MG63 (cell line): ENCODE results near the gene KLRK1. TPM values are rescaled to one million over a fixed set of nuclear protein-coding genes. Genes with fewer than 3 reads are reported as not detected.
"Not testable (repeated sequence)": the region's sequence is repeated elsewhere in the genome, so short reads cannot be mapped to it uniquely, and the experiment has no call there.

Experiments
- DNase-seq: peaks from one replicate; pipeline ENCODE4 v3.0.0-alpha.2; 2020
- H3K27me3 ChIP-seq: fragments of 250-450 bp; sonication (Bioruptor Pico); 2 replicates; pipeline ENCODE4 v1.5.1; 2020; ENCODE audit warnings: mild to moderate bottlenecking, moderate library complexity
- H3K36me3 ChIP-seq: fragments of 250-450 bp; sonication (Bioruptor Pico); 2 replicates; pipeline ENCODE4 v1.5.1; 2020; ENCODE audit warnings: mild to moderate bottlenecking, moderate library complexity
- H3K4me3 ChIP-seq: fragments of 250-450 bp; sonication (Bioruptor Pico); 2 replicates; pipeline ENCODE4 v1.5.1; 2020; ENCODE audit warnings: mild to moderate bottlenecking, moderate library complexity
- H3K9me3 ChIP-seq: fragments of 250-450 bp; sonication (Bioruptor Pico); 2 replicates; pipeline ENCODE4 v1.5.1; 2020; ENCODE audit warnings: mild to moderate bottlenecking, moderate library complexity
- total RNA-seq: library from RNA; depleted of rRNA; stranded (reverse); fragments of >200 nt; shearing (Covaris generic); gene quantifications from 2 replicates; pipeline ENCODE4 v1.2.3, GENCODE V29; 2014; ENCODE audit warnings: low replicate concordance

KLRK1 gene
- total RNA-seq, 1 experiment from 2014 or later: not detected

GRCh38 chr12:10394531-10395152, 4.8 kb upstream of the KLRK1 start:
- DNase-seq, H3K27me3 ChIP-seq, H3K9me3 ChIP-seq, H3K36me3 ChIP-seq, H3K4me3 ChIP-seq: not testable (repeated sequence)

DNA sequence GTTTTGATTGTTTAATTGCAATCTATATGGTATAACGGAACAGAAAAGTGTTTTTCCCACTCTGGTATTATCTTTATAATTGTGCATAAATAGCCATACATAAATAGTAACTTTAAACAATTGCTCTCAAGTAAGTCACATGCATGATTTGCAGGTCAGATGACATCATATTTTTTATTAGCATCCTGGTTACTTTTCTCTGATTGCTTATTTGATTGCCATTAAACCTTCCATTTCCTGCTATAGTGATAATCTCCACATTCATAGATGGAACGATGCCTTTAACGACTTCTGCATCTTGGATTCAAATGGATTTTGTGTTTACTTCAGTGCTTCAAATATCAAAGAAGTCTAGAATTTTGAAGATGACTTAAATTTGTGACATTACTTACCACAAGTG, 3.5 kb upstream of the KLRK1 start:
- DNase-seq: no peak
- no peaks in the 10 kb centered on the region for H3K9me3 ChIP-seq
- no peaks in the 10 kb centered on the region for H3K36me3 ChIP-seq
- no peak overlapping the region for H3K4me3 ChIP-seq
- H3K27me3 ChIP-seq: no peaks in the 10 kb centered on the region

- no peak overlapping the region for H3K4me3 ChIP-seq
- no peaks in the 10 kb centered on the region for H3K36me3 ChIP-seq
- DNase-seq: peak; percentile 89
- no peaks in the 10 kb centered on the region for H3K27me3 ChIP-seq
- H3K9me3 ChIP-seq: no peaks in the 10 kb centered on the region
These were observed 2.6 kb upstream of the KLRK1 start for GRCh38 chr12:10392394-10392930.

GRCh38 chr12:10390991-10391390, 1.1 kb upstream of the KLRK1 start:
- H3K36me3 ChIP-seq, H3K27me3 ChIP-seq, H3K4me3 ChIP-seq, H3K9me3 ChIP-seq, DNase-seq: not testable (repeated sequence)

DNA sequence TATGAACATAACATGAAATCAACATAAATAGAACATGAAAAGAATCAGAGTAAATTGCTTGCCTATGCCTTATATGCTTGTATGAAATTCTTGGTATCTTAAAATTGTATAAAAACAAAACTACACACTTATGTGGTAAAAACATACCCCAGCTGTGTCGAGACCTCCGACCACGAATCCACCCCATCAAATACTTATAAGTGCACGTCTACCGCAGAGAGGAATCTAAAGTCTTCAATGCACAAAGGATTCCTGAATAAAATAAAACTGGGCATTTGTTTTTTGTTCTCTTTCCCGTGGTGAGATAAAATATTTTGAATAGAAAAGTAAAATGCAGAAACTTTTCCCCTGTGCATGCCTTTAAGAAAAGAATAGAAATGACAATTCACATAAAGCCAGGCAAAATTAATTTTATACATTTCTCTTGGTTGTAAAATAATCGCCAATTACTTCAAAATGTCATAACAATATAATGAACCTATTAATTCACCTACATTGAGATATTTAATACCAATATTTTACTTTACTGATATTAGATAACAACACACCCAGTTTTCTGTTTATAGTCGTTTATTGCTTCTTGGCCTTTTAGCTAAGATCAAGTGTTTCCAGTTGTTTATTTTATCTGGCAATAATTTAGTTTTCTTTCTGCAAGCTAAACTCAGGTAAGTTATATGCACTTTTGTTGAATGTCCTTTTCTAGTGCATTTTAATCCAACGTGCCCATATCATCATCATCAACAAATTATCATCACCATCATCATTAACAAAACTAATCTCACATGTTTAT, 1.0 kb downstream of the KLRK1 start:
- H3K9me3 ChIP-seq: peaks cover 3% of the 10 kb centered on the region; the same call in 1 of the 2 replicates
- no peaks in the 10 kb centered on the region for H3K27me3 ChIP-seq
- no peaks in the 10 kb centered on the region for H3K36me3 ChIP-seq
- DNase-seq: no peak
- no peak overlapping the region for H3K4me3 ChIP-seq

DNA sequence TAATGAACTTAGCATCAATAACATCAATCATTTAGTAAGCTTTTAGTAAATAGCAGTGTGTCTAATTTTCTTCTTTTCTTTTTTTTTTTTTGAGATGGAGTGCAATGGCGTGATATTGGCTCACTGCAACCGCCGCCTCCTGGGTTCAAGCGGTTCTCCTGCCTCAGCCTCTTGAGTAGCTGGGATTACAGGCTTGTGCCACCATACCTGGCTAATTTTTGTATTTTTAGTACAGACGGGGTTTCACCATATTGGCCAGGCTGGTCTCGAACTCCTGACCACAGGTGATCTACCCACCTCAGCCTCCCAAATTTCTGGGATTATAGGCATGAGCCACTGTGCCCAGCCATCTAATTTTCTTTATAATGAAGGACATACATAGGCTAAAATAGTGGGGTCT, 2.3 kb downstream of the KLRK1 start:
- not testable (repeated sequence) for DNase-seq, H3K27me3 ChIP-seq, H3K9me3 ChIP-seq, H3K36me3 ChIP-seq, H3K4me3 ChIP-seq

- Histone ChIP-seq H3K4me3 (no peak overlapping the region), H3K9me3 (peaks cover 3% of the 10 kb centered on the region; the same call in 1 of the 2 replicates), H3K36me3 (no peaks in the 10 kb centered on the region), H3K27me3 (no peaks in the 10 kb centered on the region)
- DNase-seq: no peak
These were observed 3.0 kb downstream of the KLRK1 start for GRCh38 chr12:10386857-10387256.

GRCh38 chr12:10385166-10385613, 4.7 kb downstream of the KLRK1 start:
- no peaks in the 10 kb centered on the region for H3K27me3 ChIP-seq
- no peak overlapping the region for H3K4me3 ChIP-seq
- DNase-seq: no peak
- peaks cover 3% of the 10 kb centered on the region; the same call in 1 of the 2 replicates for H3K9me3 ChIP-seq
- no peaks in the 10 kb centered on the region for H3K36me3 ChIP-seq

DNA sequence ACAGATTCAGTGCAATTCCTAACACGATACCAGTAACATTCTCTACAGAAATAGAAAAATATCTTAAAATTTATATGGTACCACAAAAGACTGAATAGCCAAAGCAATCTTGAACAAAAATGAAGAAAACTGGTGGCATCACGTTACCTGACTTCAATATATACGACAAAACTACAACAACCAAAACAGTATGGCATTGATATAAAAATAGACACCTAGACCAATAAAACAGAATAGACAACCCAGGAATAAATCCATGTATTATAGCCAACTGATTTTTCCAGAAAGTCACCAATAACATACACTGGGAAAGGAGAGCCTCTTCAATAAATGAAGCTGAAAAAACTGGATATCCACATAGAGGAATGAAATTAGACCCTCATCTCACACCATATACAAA, 5.7 kb downstream of the KLRK1 start:
- H3K9me3 ChIP-seq: peaks cover 3% of the 10 kb centered on the region; the same call in 1 of the 2 replicates
- H3K4me3 ChIP-seq: no peak overlapping the region
- no peaks in the 10 kb centered on the region for H3K36me3 ChIP-seq
- DNase-seq: no peak
- no peaks in the 10 kb centered on the region for H3K27me3 ChIP-seq

GRCh38 chr12:10381928-10382628, 7.8 kb downstream of the KLRK1 start:
- Histone ChIP-seq H3K36me3 (no peaks in the 10 kb centered on the region), H3K27me3 (no peaks in the 10 kb centered on the region), H3K4me3 (no peak overlapping the region), H3K9me3 (peaks cover 3% of the 10 kb centered on the region; the same call in 1 of the 2 replicates)
- DNase-seq: no peak

DNA sequence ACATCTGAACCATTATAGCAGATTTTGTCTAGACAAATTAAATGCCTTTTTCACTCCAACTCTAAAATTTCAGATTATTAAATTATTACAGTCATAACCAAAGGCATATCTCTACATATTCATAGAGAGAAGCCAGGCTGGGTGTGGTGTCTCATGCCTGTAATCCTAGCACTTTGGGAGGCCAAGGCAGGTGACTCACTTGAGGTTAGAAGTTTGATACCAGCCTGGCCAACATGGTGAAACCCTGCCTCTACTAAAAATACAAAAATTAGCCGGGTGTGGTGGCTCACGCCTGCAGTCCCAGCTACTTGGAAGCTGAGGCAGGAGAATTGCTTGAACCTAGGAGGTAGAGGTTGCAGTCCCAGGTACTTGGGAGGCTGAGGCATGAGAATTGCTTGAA, 11.1 kb downstream of the KLRK1 start:
- not testable (repeated sequence) for H3K27me3 ChIP-seq, H3K4me3 ChIP-seq, H3K36me3 ChIP-seq, H3K9me3 ChIP-seq
- DNase-seq: peak; percentile 47

GRCh38 chr12:10374624-10375018, 15.2 kb downstream of the KLRK1 start:
- H3K27me3 ChIP-seq: no peaks in the 10 kb centered on the region
- H3K4me3 ChIP-seq: no peak overlapping the region
- no peak for DNase-seq
- H3K36me3 ChIP-seq: no peaks in the 10 kb centered on the region
- no peaks in the 10 kb centered on the region for H3K9me3 ChIP-seq

DNA sequence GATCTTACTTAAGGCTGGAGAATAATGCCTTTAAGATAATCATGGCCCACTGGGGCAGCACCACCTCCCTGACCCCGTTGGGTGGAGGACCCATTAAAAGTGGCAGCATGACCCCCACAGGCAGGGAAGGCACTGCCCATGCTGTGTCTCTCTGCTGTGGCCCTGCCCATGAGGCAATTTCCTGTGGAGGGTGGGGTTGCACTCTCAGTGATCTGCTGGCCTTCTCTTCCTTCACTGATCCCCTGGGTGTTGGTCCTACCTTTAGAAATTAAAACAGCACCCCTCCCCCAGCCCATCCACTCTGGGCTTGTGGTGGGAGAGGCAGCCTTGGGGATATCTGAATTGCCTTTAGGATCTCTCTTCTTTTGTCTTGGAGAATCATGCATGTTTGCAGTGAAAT, 17.3 kb downstream of the KLRK1 start:
- H3K27me3 ChIP-seq: no peaks in the 10 kb centered on the region
- no peaks in the 10 kb centered on the region for H3K36me3 ChIP-seq
- no peak for DNase-seq
- H3K4me3 ChIP-seq: no peak overlapping the region
- H3K9me3 ChIP-seq: 0 out of 2 replicates have a peak, but pooled peaks cover 2% of the 10 kb centered on the region

DNA sequence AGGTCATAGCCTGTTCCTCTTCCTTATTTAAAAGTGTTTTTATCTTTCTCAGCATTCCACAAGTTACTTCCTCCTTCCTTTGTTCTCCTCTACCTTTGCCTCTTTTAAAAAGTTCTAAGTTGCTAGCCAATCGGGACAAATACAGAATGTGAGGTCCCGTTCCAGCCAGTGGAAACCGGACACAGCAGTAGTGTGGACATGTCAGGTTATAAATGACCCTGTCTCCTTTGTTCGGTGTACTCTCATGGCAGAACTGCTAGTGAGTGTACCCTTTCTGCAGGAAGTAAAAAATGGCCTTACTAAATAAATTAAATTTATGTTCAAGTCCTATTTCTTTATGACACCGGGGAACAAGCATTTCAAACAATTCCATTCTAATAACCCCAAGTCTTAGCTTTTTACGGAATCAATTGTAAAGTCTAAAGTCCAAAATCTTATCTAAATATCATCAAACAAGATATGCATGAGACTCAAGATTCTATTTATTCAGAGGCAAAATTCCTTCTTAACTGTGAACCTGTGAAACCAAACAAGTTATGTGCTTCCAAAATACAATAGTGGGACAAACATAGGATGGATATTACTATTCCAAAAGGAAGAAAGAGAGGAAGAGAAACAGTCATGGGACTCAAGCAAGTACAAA, 17.8 kb downstream of the KLRK1 start:
- H3K27me3 ChIP-seq, H3K4me3 ChIP-seq, H3K36me3 ChIP-seq, DNase-seq, H3K9me3 ChIP-seq: not testable (repeated sequence)

DNA sequence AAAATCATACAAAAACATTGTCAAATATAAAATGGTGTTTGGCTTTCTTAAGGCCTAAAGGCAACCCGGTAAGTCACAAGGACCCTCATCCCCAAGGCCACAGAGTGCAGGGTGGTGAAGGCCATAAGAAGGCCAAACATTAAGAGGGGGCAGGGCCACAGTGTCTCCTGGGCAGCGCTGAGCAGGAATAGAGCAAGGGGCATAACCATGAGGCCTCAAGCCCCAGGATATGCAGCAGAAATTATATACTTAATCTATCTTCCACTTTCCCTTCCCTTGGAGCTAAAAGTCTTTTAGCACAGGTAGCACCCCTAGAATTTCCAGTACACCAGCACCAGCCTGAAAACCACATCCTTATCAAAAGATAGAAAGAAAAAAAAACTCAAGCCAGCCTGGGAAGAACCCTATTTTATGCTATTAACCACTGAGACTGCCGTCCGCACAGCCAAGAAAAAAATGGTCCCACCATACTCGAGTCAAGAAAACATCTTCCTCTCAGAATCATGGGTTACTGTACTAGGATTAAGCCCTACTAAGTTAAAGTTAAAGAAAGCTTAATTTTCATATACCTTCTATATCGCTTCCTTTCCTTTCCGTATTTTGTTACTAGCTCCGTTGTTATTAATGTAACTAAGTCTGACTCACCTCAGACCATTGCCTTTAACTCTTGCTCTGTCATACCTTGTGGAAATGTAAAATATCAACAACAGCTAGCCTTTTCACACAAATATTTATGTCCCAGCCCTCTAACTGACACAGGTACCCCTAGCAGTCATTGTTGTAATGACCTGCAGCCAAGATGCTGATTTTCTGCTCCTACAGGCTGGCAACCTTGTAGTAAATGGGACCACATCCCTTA, 20.1 kb downstream of the KLRK1 start:
- no peaks in the 10 kb centered on the region for H3K27me3 ChIP-seq
- no peak overlapping the region for H3K4me3 ChIP-seq
- H3K9me3 ChIP-seq: 0 out of 2 replicates have a peak, but pooled peaks cover 2% of the 10 kb centered on the region
- no peak for DNase-seq
- no peaks in the 10 kb centered on the region for H3K36me3 ChIP-seq
